SHP77 (cell line): Measurements from ENCODE around the gene MCF2L.
"Not testable (repeated sequence)": the region's sequence is repeated elsewhere in the genome, so short reads cannot be mapped to it uniquely, and the experiment has no call there.

Experiments used
- DNase-seq, 2 experiments: peaks; one replicate each; lab custom pipeline; 2025; lab: John Stamatoyannopoulos, UW

The MCF2L gene

GRCh38 chr13:113112475-113112874 is 143.5 kb downstream of the MCF2L start:
- DNase-seq = not testable (repeated sequence)

- no peak for DNase-seq
Measured at GRCh38 chr13:113112893-113113845, 144.2 kb downstream of the MCF2L start.

- DNase-seq = no peak
Measured at GRCh38 chr13:113113846-113114271, 144.8 kb downstream of the MCF2L start.

- no peak for DNase-seq
Measured at GRCh38 chr13:113114511-113115362, 145.7 kb downstream of the MCF2L start.

GRCh38 chr13:113115363-113116205 is 146.6 kb downstream of the MCF2L start:
- no peak for DNase-seq

- no peak for DNase-seq
Measured at GRCh38 chr13:113116206-113116800, 147.3 kb downstream of the MCF2L start.

- DNase-seq = no peak
Measured at GRCh38 chr13:113116871-113117271, 147.9 kb downstream of the MCF2L start.

- no peak for DNase-seq
Measured at GRCh38 chr13:113117335-113117872, 148.4 kb downstream of the MCF2L start.

- DNase-seq = no peak
Measured at GRCh38 chr13:113117911-113118260, 148.9 kb downstream of the MCF2L start.

- no peak for DNase-seq
Measured at GRCh38 chr13:113118261-113119021, 149.4 kb downstream of the MCF2L start.

GRCh38 chr13:113119166-113119821 is 150.3 kb downstream of the MCF2L start:
- no peak for DNase-seq

- no peak for DNase-seq
Measured at GRCh38 chr13:113119822-113120189, 150.8 kb downstream of the MCF2L start.

- DNase-seq = no peak
Measured at GRCh38 chr13:113120300-113121182, 151.5 kb downstream of the MCF2L start.

- no peak for DNase-seq
Measured at GRCh38 chr13:113121183-113121927, 152.3 kb downstream of the MCF2L start.

GRCh38 chr13:113121928-113122471 is 153.0 kb downstream of the MCF2L start:
- DNase-seq = no peak

- no peak for DNase-seq
Measured at GRCh38 chr13:113122550-113123225, 153.7 kb downstream of the MCF2L start, which contains the start of gene F10. TSS of gene F10 (plus strand) at chr13:113122799. CDS start at chr13:113122856, 57 bp downstream.
